Brain microvascular endothelial cell (primary cell): ENCODE measurements around the gene SLC6A7.

ENCODE experiments used
- DNase-seq: peaks from one replicate; pipeline ENCODE4 v3.0.0-alpha.2; 2020
- H3K27ac ChIP-seq: fragments of 250-450 bp; sonication (Bioruptor Pico); 2 replicates; pipeline ENCODE4 v1.5.1; 2020; ENCODE audit warnings: mild to moderate bottlenecking, moderate library complexity
- H3K27me3 ChIP-seq: fragments of 250-450 bp; sonication (Bioruptor Pico); replicated peaks from 2 replicates; pipeline ENCODE4 v1.5.1; 2020; ENCODE audit warnings: mild to moderate bottlenecking
- H3K36me3 ChIP-seq: fragments of 250-450 bp; sonication (Bioruptor Pico); replicated peaks from 2 replicates; pipeline ENCODE4 v1.5.1; 2020; ENCODE audit warnings: mild to moderate bottlenecking
- H3K4me3 ChIP-seq: 2 replicates; pipeline ENCODE4 v1.5.1; 2011; ENCODE audit warnings: low read depth, mild to moderate bottlenecking, control low read depth, low read length, moderate library complexity
- in situ Hi-C: cut with HindIII; loops from 2 replicates; pipeline ENCODE4 v1.10.0; 2017; ENCODE audit warnings: low sequenced_read_pairs, low pct_ligation_motif_present
- TF ChIP-seq, protein P1 (sequence below): IDR thresholded peaks from 2 replicates; pipeline ENCODE4 v1.5.1; 2011; ENCODE audit warnings: low read depth, mild to moderate bottlenecking, moderate library complexity, low read length, control low read depth, inconsistent platforms; ENCODE audit errors: missing control alignments

SLC6A7 gene

DNA sequence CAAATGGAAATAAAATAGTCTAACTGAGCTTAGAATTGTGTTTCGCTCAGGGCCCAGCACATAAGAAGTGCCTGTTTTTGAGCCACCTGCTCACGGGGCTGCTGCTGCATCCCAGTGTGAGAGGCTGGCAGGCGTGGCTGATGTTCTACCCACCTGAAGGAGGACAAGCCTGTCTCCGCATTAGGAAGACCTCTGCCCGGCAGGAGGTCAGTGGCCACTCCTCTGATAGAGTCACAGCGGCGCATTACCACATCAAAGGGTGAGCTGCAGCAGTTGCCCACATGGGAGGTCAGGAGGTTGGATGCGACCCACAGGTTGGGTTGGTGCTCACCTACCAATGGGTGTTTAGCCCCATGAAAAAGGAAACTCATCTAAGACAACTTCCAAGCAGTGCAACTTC, 3.7 kb upstream of the SLC6A7 start:
- Histone ChIP-seq H3K36me3 (no peaks in the 10 kb centered on the region), H3K27ac (no peak overlapping the region), H3K4me3 (no peak overlapping the region), H3K27me3 (peaks cover 27% of the 10 kb centered on the region)
- TF ChIP-seq, protein P1, sequence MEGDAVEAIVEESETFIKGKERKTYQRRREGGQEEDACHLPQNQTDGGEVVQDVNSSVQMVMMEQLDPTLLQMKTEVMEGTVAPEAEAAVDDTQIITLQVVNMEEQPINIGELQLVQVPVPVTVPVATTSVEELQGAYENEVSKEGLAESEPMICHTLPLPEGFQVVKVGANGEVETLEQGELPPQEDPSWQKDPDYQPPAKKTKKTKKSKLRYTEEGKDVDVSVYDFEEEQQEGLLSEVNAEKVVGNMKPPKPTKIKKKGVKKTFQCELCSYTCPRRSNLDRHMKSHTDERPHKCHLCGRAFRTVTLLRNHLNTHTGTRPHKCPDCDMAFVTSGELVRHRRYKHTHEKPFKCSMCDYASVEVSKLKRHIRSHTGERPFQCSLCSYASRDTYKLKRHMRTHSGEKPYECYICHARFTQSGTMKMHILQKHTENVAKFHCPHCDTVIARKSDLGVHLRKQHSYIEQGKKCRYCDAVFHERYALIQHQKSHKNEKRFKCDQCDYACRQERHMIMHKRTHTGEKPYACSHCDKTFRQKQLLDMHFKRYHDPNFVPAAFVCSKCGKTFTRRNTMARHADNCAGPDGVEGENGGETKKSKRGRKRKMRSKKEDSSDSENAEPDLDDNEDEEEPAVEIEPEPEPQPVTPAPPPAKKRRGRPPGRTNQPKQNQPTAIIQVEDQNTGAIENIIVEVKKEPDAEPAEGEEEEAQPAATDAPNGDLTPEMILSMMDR, result no peak
- DNase-seq, result no peak
- in situ Hi-C loops, result no loop called here

DNA sequence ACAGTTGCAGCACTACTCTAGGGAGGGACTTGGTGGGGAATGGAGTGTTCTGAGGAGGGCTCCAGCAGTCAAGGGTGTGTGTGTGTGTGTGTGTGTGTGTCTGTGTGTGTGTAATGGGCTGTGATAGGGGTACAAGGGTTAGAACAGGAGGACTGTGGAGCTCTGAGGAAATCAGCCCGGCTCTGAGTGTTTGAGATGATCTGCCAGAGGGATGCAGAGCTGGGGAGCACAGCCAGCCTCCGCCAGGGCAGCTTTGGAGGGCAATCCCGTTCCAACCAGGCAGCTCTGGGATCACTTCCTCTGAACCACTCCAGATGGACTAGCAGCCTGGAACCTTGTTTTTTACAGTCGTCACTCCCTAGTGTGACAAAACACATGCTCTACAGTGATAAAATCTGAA, 3.0 kb upstream of the SLC6A7 start:
- in situ Hi-C loops, result no loop called here
- no peak overlapping the region for H3K27ac ChIP-seq
- no peaks in the 10 kb centered on the region for H3K36me3 ChIP-seq
- DNase-seq, result no peak
- H3K4me3 ChIP-seq, result no peak overlapping the region
- H3K27me3 ChIP-seq, result peaks cover 27% of the 10 kb centered on the region
- TF ChIP-seq, protein P1, result no peak

DNA sequence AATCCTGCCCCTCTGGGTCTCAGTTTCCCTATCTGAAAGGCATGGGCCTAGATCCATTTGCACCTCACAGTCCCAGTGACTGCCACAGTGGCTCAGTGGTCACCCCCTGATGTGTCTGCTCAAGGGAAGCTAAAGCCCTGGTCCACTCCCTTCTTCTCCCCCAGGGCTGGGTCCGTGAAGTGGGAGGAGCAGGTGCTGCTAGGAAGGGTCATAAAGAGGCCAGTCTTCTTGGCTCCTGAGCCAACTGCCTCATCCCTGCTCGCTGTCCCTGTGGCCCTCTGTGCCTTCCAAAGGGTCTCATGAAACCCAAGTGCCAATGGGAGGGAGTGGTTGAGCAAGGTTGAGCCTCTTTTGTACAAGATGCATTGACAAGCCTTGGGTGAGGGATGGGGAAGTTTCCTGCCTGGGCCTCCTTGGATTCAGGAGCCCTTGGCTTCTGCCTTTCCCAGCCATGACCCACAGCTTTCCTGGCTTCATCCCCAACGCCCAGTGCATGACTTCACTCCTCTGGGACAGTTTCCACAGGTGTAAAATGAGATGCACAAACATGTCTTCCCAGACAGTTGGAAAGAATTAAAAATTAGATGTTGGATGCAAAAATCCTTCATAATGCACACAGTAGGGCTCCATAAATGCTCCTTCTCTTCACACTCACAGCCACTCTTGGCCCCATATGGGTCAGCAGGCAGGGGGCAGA, 1.6 kb upstream of the SLC6A7 start:
- no peaks in the 10 kb centered on the region for H3K36me3 ChIP-seq
- no peak for DNase-seq
- no peak overlapping the region for H3K27ac ChIP-seq
- H3K4me3 ChIP-seq, result no peak overlapping the region
- in situ Hi-C loops, result no loop called here
- TF ChIP-seq, protein P1, result no peak
- peaks cover 33% of the 10 kb centered on the region for H3K27me3 ChIP-seq

DNA sequence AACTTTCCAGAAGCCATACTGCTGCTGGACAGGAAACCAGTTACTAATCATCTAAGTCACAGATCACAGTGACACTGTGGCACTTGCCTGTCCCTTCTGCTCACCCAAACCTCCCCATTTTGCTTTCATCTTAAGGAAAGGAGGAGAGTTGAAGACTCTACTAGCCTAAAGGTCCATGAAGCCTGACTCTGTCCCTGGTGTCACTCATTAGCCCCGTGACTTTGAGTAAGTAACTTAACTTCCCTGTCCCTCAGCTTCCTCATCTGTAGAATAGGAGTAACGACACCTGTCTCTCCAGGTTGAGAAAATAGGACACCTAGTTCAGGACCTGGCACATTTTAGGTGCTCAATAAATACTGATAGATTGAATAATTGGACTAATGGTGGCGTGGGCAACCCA, 536 bp upstream of the SLC6A7 start:
- in situ Hi-C loops, result no loop called here
- Histone ChIP-seq H3K36me3 (no peaks in the 10 kb centered on the region), H3K27ac (no peak overlapping the region), H3K4me3 (no peak overlapping the region), H3K27me3 (peaks cover 33% of the 10 kb centered on the region)
- TF ChIP-seq, protein P1, result no peak
- DNase-seq, result no peak

DNA sequence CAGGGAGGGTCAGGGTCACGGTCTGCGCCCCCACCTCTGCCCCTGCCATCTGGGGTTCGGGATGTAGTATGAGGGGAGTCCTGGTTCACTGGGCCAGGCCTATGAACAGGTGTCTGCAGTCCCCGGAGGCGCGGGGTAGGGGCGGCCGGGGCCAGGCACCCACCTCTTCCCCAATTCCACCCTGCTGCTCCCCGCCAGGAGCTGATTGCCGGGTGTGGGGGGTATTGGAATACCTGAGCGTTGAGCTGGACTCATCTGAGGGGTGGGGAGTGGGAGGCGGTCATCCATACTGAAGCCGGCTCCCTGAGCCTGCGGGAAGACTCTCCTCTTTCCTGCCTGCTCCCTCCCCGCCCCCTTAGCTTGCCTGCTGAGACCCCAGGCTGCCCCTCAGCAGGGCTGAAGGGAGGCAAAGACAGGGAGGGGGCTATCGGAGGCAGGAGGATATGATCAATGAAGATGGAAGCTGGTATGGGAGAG, 679 bp downstream of the SLC6A7 start:
- Histone ChIP-seq H3K4me3 (no peak overlapping the region), H3K27ac (no peak overlapping the region), H3K36me3 (no peaks in the 10 kb centered on the region), H3K27me3 (peaks cover 33% of the 10 kb centered on the region)
- TF ChIP-seq, protein P1, result no peak
- in situ Hi-C loops, result no loop called here
- no peak for DNase-seq

DNA sequence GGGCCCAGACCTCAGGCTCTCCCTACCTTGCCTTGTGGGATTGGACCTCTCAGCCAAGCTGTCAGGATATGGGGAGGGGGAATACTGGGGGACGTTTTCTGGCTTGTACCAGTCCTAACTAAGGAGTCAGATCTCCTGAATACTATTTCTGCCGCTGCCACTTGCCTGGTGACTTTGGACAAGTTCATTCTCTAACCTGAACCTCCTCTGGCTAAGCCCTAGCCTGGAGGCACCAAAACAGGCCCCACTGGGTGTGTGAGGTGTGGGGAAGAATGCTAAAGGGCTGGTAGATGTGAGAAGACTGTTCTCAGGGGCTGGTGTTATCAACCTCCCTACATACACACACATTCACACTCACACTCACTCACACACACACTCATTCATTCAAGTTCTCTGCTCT, 1.1 kb downstream of the SLC6A7 start:
- DNase-seq, result no peak
- Histone ChIP-seq H3K36me3 (no peaks in the 10 kb centered on the region), H3K27me3 (peaks cover 33% of the 10 kb centered on the region), H3K27ac (no peak overlapping the region), H3K4me3 (no peak overlapping the region)
- in situ Hi-C loops, result no loop called here
- TF ChIP-seq, protein P1, result no peak
